HUES6 (cell line): ENCODE measurements around the gene MAML3.

Experiments used
- H3K27ac ChIP-seq: 2 replicates; pipeline ENCODE4 v1.7.0; 2013; ENCODE audit warnings: low read depth, mild to moderate bottlenecking, low read length, inconsistent platforms
- H3K27me3 ChIP-seq: 2 replicates; pipeline ENCODE4 v1.6.1; 2013; ENCODE audit warnings: low read length; ENCODE audit not compliant: control insufficient read depth, insufficient read depth
- H3K36me3 ChIP-seq: 2 replicates; pipeline ENCODE4 v1.6.1; 2013; ENCODE audit warnings: low read length; ENCODE audit not compliant: control insufficient read depth, insufficient read depth
- H3K4me1 ChIP-seq: 2 replicates; pipeline ENCODE4 v1.6.1; 2013; ENCODE audit warnings: low read length; ENCODE audit not compliant: control insufficient read depth, insufficient read depth
- H3K4me3 ChIP-seq: 2 replicates; pipeline ENCODE4 v1.5.1; 2013; ENCODE audit warnings: low read depth, low read length
- H3K9ac ChIP-seq: one replicate; pipeline ENCODE4 v1.6.1; 2013; ENCODE audit warnings: mild to moderate bottlenecking, low read length
- H3K9me3 ChIP-seq: 2 replicates; pipeline ENCODE4 v1.6.1; 2013; ENCODE audit warnings: low read depth, low read length; ENCODE audit not compliant: control insufficient read depth, insufficient read depth

The MAML3 gene

GRCh38 chr4:139763205-139763604 lies 390.8 kb downstream of the MAML3 start:
- Histone ChIP-seq H3K9ac (no peak overlapping the region), H3K27me3 (no peaks in the 10 kb centered on the region), H3K36me3 (no peaks in the 10 kb centered on the region), H3K9me3 (no peaks in the 10 kb centered on the region), H3K4me3 (no peak overlapping the region), H3K27ac (no peak overlapping the region), H3K4me1 (peaks cover 18% of the 10 kb centered on the region)

- peaks cover 18% of the 10 kb centered on the region for H3K4me1 ChIP-seq
- H3K27ac ChIP-seq = no peak overlapping the region
- H3K9me3 ChIP-seq = no peaks in the 10 kb centered on the region
- no peak overlapping the region for H3K9ac ChIP-seq
- H3K4me3 ChIP-seq = no peak overlapping the region
- no peaks in the 10 kb centered on the region for H3K36me3 ChIP-seq
- H3K27me3 ChIP-seq = no peaks in the 10 kb centered on the region
Measured at GRCh38 chr4:139762720-139763119, 391.3 kb downstream of the MAML3 start.

- H3K4me1 ChIP-seq = peaks cover 18% of the 10 kb centered on the region
- H3K9ac ChIP-seq = no peak overlapping the region
- H3K4me3 ChIP-seq = no peak overlapping the region
- H3K27ac ChIP-seq = no peak overlapping the region
- no peaks in the 10 kb centered on the region for H3K36me3 ChIP-seq
- H3K9me3 ChIP-seq = no peaks in the 10 kb centered on the region
- H3K27me3 ChIP-seq = no peaks in the 10 kb centered on the region
Measured at GRCh38 chr4:139761461-139761860, 392.5 kb downstream of the MAML3 start.

GRCh38 chr4:139760567-139760966 lies 393.4 kb downstream of the MAML3 start:
- no peak overlapping the region for H3K4me3 ChIP-seq
- H3K4me1 ChIP-seq = peaks cover 18% of the 10 kb centered on the region
- no peaks in the 10 kb centered on the region for H3K27me3 ChIP-seq
- H3K36me3 ChIP-seq = no peaks in the 10 kb centered on the region
- H3K9me3 ChIP-seq = no peaks in the 10 kb centered on the region
- H3K27ac ChIP-seq = no peak overlapping the region
- H3K9ac ChIP-seq = no peak overlapping the region

GRCh38 chr4:139759097-139759496 lies 394.9 kb downstream of the MAML3 start:
- H3K4me1 ChIP-seq = peaks cover 18% of the 10 kb centered on the region
- no peaks in the 10 kb centered on the region for H3K27me3 ChIP-seq
- H3K4me3 ChIP-seq = no peak overlapping the region
- H3K36me3 ChIP-seq = no peaks in the 10 kb centered on the region
- H3K9ac ChIP-seq = no peak overlapping the region
- H3K27ac ChIP-seq = no peak overlapping the region
- H3K9me3 ChIP-seq = no peaks in the 10 kb centered on the region

GRCh38 chr4:139756391-139757180 lies 397.4 kb downstream of the MAML3 start:
- H3K27ac ChIP-seq = no peak overlapping the region
- no peak overlapping the region for H3K4me3 ChIP-seq
- no peaks in the 10 kb centered on the region for H3K36me3 ChIP-seq
- H3K4me1 ChIP-seq = peaks cover 4% of the 10 kb centered on the region
- H3K27me3 ChIP-seq = no peaks in the 10 kb centered on the region
- H3K9me3 ChIP-seq = no peaks in the 10 kb centered on the region
- H3K9ac ChIP-seq = no peak overlapping the region

- no peak overlapping the region for H3K9ac ChIP-seq
- no peaks in the 10 kb centered on the region for H3K27me3 ChIP-seq
- no peak overlapping the region for H3K4me3 ChIP-seq
- H3K36me3 ChIP-seq = no peaks in the 10 kb centered on the region
- no peaks in the 10 kb centered on the region for H3K4me1 ChIP-seq
- no peaks in the 10 kb centered on the region for H3K9me3 ChIP-seq
- H3K27ac ChIP-seq = no peak overlapping the region
Measured at GRCh38 chr4:139754938-139755337, 399.0 kb downstream of the MAML3 start.

GRCh38 chr4:139753686-139754085 lies 400.3 kb downstream of the MAML3 start:
- Histone ChIP-seq H3K4me1 (no peaks in the 10 kb centered on the region), H3K9me3 (no peaks in the 10 kb centered on the region), H3K27ac (no peak overlapping the region), H3K4me3 (no peak overlapping the region), H3K9ac (no peak overlapping the region), H3K36me3 (no peaks in the 10 kb centered on the region), H3K27me3 (no peaks in the 10 kb centered on the region)

- no peak overlapping the region for H3K4me3 ChIP-seq
- H3K9me3 ChIP-seq = no peaks in the 10 kb centered on the region
- no peak overlapping the region for H3K9ac ChIP-seq
- peaks cover 9% of the 10 kb centered on the region for H3K4me1 ChIP-seq
- H3K36me3 ChIP-seq = no peaks in the 10 kb centered on the region
- H3K27ac ChIP-seq = no peak overlapping the region
- H3K27me3 ChIP-seq = no peaks in the 10 kb centered on the region
Measured at GRCh38 chr4:139749835-139750498, 404.0 kb downstream of the MAML3 start.

GRCh38 chr4:139749338-139749737 lies 404.6 kb downstream of the MAML3 start:
- H3K9me3 ChIP-seq = no peaks in the 10 kb centered on the region
- no peak overlapping the region for H3K9ac ChIP-seq
- no peak overlapping the region for H3K4me3 ChIP-seq
- H3K27ac ChIP-seq = no peak overlapping the region
- peaks cover 9% of the 10 kb centered on the region for H3K4me1 ChIP-seq
- H3K27me3 ChIP-seq = no peaks in the 10 kb centered on the region
- no peaks in the 10 kb centered on the region for H3K36me3 ChIP-seq

GRCh38 chr4:139746431-139747171 lies 407.4 kb downstream of the MAML3 start:
- Histone ChIP-seq H3K36me3 (no peaks in the 10 kb centered on the region), H3K9ac (peak overlapping the region; percentile 0), H3K27ac (no peak overlapping the region), H3K4me3 (no peak overlapping the region), H3K4me1 (peaks cover 9% of the 10 kb centered on the region), H3K9me3 (no peaks in the 10 kb centered on the region), H3K27me3 (no peaks in the 10 kb centered on the region)
